Measurements from ENCODE around the gene EDN2.

Gene EDN2

GRCh38 chr1:41439234-41439633 lies 45.2 kb downstream of the EDN2 start:
- Histone ChIP-seq H3K9ac (ENCODE audit: low read length) (no peak overlapping the region), H3F3A (ENCODE audit: insufficient read depth) (no peaks in the 10 kb centered on the region), H2AFZ (ENCODE audit: low read depth, low read length, severe bottlenecking) (no peak overlapping the region), H3K4me3 (ENCODE audit: insufficient read depth, low read length, poor library complexity, severe bottlenecking) (no peak overlapping the region), H3K27me3 (ENCODE audit: low read length) (no peaks in the 10 kb centered on the region), H3K36me3 (ENCODE audit: low read length) (no peaks in the 10 kb centered on the region), H4K20me1 (ENCODE audit: low read depth, low read length) (no peaks in the 10 kb centered on the region), H3K27ac (ENCODE audit: low read depth, low read length) (no peak overlapping the region), H3K9me2 (replicated peaks; ENCODE audit: insufficient read depth, low read length) (no peaks in the 10 kb centered on the region), H3K79me2 (ENCODE audit: insufficient read depth, low read length) (no peaks in the 10 kb centered on the region), H3K9me3 (ENCODE audit: insufficient read depth, low read length) (peaks cover 4% of the 10 kb centered on the region; the same call in 1 of the 2 replicates), H3K4me2 (ENCODE audit: low read depth, low read length, poor library complexity, severe bottlenecking) (no peak overlapping the region)
- TF ChIP-seq CTCF (IDR thresholded peaks at IDR 0.05; ENCODE audit: insufficient read depth, low read length, poor library complexity, severe bottlenecking) (no peak), EZH2phosphoT487 (conservative IDR thresholded peaks at IDR 0.05; ENCODE audit: low read length) (no peak)

- Histone ChIP-seq H3K27ac (ENCODE audit: low read depth, low read length) (no peak overlapping the region), H3F3A (ENCODE audit: insufficient read depth) (no peaks in the 10 kb centered on the region), H3K9me3 (ENCODE audit: insufficient read depth, low read length) (no peaks in the 10 kb centered on the region), H4K20me1 (ENCODE audit: low read depth, low read length) (no peaks in the 10 kb centered on the region), H3K36me3 (ENCODE audit: low read length) (no peaks in the 10 kb centered on the region), H3K4me3 (ENCODE audit: insufficient read depth, low read length, poor library complexity, severe bottlenecking) (no peak overlapping the region), H3K27me3 (ENCODE audit: low read length) (no peaks in the 10 kb centered on the region), H3K9me2 (replicated peaks; ENCODE audit: insufficient read depth, low read length) (no peaks in the 10 kb centered on the region), H3K9ac (ENCODE audit: low read length) (no peak overlapping the region), H3K4me2 (ENCODE audit: low read depth, low read length, poor library complexity, severe bottlenecking) (no peak overlapping the region), H2AFZ (ENCODE audit: low read depth, low read length, severe bottlenecking) (no peak overlapping the region), H3K79me2 (ENCODE audit: insufficient read depth, low read length) (no peaks in the 10 kb centered on the region)
- TF ChIP-seq EZH2phosphoT487 (conservative IDR thresholded peaks at IDR 0.05; ENCODE audit: low read length): no peak
- TF ChIP-seq CTCF (IDR thresholded peaks at IDR 0.05; ENCODE audit: insufficient read depth, low read length, poor library complexity, severe bottlenecking): no peak
Measured at GRCh38 chr1:41438711-41439110, 45.8 kb downstream of the EDN2 start.

GRCh38 chr1:41437011-41437355 lies 47.5 kb downstream of the EDN2 start:
- Histone ChIP-seq H3K9ac (ENCODE audit: low read length) (no peak overlapping the region), H3K27me3 (ENCODE audit: low read length) (no peaks in the 10 kb centered on the region), H3K27ac (ENCODE audit: low read depth, low read length) (no peak overlapping the region), H3K79me2 (ENCODE audit: insufficient read depth, low read length) (no peaks in the 10 kb centered on the region), H4K20me1 (ENCODE audit: low read depth, low read length) (no peaks in the 10 kb centered on the region), H2AFZ (ENCODE audit: low read depth, low read length, severe bottlenecking) (no peak overlapping the region), H3K36me3 (ENCODE audit: low read length) (no peaks in the 10 kb centered on the region), H3K9me3 (ENCODE audit: insufficient read depth, low read length) (no peaks in the 10 kb centered on the region), H3F3A (ENCODE audit: insufficient read depth) (no peaks in the 10 kb centered on the region), H3K4me3 (ENCODE audit: insufficient read depth, low read length, poor library complexity, severe bottlenecking) (no peak overlapping the region), H3K4me2 (ENCODE audit: low read depth, low read length, poor library complexity, severe bottlenecking) (no peak overlapping the region), H3K9me2 (replicated peaks; ENCODE audit: insufficient read depth, low read length) (no peaks in the 10 kb centered on the region)
- TF ChIP-seq EZH2phosphoT487 (conservative IDR thresholded peaks at IDR 0.05; ENCODE audit: low read length): no peak
- no peak for TF ChIP-seq CTCF (IDR thresholded peaks at IDR 0.05; ENCODE audit: insufficient read depth, low read length, poor library complexity, severe bottlenecking)
